SH-SY5Y (cell line): Measurements from ENCODE around the gene CTAGE1.

Source experiments
- GATA2 ChIP-seq: IDR thresholded peaks from 2 replicates; pipeline ENCODE4 v1.6.1; 2011; ENCODE audit warnings: mild to moderate bottlenecking, low read depth, low read length
- GATA3 ChIP-seq: IDR thresholded peaks from 2 replicates; pipeline ENCODE4 v1.6.1; 2011; ENCODE audit warnings: low read depth, mild to moderate bottlenecking, low read length, moderate library complexity

- TF ChIP-seq GATA3 (no peak), GATA2 (no peak)
These were observed 11.0 kb upstream of the CTAGE1 start for GRCh38 chr18:22428672-22429071.
